Measurements from ENCODE around the gene CFAP251.

DNA sequence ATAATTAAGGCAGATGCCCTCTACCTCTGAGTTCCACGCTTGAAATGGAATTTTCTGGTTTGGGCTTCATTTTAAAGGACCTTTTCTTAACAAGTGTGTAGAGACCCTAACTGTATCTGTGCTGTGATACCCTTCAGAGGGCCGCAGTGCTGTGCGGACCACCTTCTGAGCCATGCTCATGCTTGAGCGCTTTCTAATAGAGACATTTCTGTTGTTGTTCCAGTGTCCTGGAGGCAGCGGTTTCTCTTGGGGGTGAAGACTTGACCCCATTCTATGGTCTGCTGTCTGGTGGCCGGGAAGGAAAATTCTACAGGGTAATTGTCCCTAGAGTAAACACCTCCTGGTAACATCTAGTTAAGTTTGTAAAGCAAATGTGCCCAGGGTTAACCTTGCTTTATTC is 56.6 kb downstream of the CFAP251 start:
- TF ChIP-seq POLR2A (IDR thresholded peaks at IDR 0.05), result no peak
- TF ChIP-seq, protein P1, sequence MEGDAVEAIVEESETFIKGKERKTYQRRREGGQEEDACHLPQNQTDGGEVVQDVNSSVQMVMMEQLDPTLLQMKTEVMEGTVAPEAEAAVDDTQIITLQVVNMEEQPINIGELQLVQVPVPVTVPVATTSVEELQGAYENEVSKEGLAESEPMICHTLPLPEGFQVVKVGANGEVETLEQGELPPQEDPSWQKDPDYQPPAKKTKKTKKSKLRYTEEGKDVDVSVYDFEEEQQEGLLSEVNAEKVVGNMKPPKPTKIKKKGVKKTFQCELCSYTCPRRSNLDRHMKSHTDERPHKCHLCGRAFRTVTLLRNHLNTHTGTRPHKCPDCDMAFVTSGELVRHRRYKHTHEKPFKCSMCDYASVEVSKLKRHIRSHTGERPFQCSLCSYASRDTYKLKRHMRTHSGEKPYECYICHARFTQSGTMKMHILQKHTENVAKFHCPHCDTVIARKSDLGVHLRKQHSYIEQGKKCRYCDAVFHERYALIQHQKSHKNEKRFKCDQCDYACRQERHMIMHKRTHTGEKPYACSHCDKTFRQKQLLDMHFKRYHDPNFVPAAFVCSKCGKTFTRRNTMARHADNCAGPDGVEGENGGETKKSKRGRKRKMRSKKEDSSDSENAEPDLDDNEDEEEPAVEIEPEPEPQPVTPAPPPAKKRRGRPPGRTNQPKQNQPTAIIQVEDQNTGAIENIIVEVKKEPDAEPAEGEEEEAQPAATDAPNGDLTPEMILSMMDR (IDR thresholded peaks at IDR 0.05), result no peak

Data from esophagus squamous epithelium (tissue), 4 donors.